NCI-H187 (cell line): ENCODE results near the gene MGA.

Source experiments
- DNase-seq, 2 experiments: peaks; one replicate each; lab custom pipeline; 2025; lab: John Stamatoyannopoulos, UW

The MGA gene

GRCh38 chr15:41783296-41783695, 123.1 kb downstream of the MGA start:
- DNase-seq = no peak

- DNase-seq = no peak
Measured at GRCh38 chr15:41788262-41788661, 128.1 kb downstream of the MGA start.

- DNase-seq = no peak
Measured at GRCh38 chr15:41789236-41789635, 129.0 kb downstream of the MGA start.

- DNase-seq = no peak
Measured at GRCh38 chr15:41789662-41790061, 129.5 kb downstream of the MGA start.

- DNase-seq = no peak
Measured at GRCh38 chr15:41790169-41790568, 130.0 kb downstream of the MGA start.

GRCh38 chr15:41790756-41791546, 130.7 kb downstream of the MGA start:
- DNase-seq = no peak

- no peak for DNase-seq
Measured at GRCh38 chr15:41791547-41791937, 131.3 kb downstream of the MGA start.

GRCh38 chr15:41792000-41792637, 131.9 kb downstream of the MGA start:
- peak; percentile 57 to 66 for DNase-seq

- DNase-seq = no peak
Measured at GRCh38 chr15:41794081-41794480, 133.9 kb downstream of the MGA start.

- no peak for DNase-seq
Measured at GRCh38 chr15:41795996-41796856, 136.0 kb downstream of the MGA start.

- DNase-seq = no peak
Measured at GRCh38 chr15:41797201-41797944, 137.2 kb downstream of the MGA start.

- DNase-seq = no peak
Measured at GRCh38 chr15:41798607-41799487, 138.6 kb downstream of the MGA start.

GRCh38 chr15:41799488-41799805, 139.2 kb downstream of the MGA start:
- DNase-seq = no peak

GRCh38 chr15:41801185-41801584, 141.0 kb downstream of the MGA start:
- no peak for DNase-seq

- no peak for DNase-seq
Measured at GRCh38 chr15:41801850-41802455, 141.7 kb downstream of the MGA start.

GRCh38 chr15:41804361-41804760, 144.2 kb downstream of the MGA start:
- no peak for DNase-seq

- no peak for DNase-seq
Measured at GRCh38 chr15:41804916-41805666, 144.9 kb downstream of the MGA start.

- DNase-seq = no peak
Measured at GRCh38 chr15:41805711-41806110, 145.5 kb downstream of the MGA start.

- DNase-seq = no peak
Measured at GRCh38 chr15:41806291-41807181, 146.3 kb downstream of the MGA start.
